Lung (tissue), 12 donors: ENCODE data around the gene ADM. TPM values are rescaled to one million over a fixed set of nuclear protein-coding genes. Genes with fewer than 3 reads are reported as not detected.

Experiments
- ATAC-seq: fragments of 200-7000 bp; cut with Tn5 transposase; one replicate; pipeline ENCODE4 v1.9.1; 2020; ENCODE audit warnings: moderate number of reproducible peaks; ENCODE audit not compliant: insufficient read depth, low FRiP score
- DNase-seq, 3 donors: peaks; one replicate each; pipeline ENCODE4 v3.0.0-alpha.2; 2013 to 2017
- H3K27ac ChIP-seq, 2 donors: one replicate each; pipeline ENCODE4 v1.5.1; 2013; ENCODE audit warnings: mild to moderate bottlenecking in 2 of 2, moderate library complexity in 2 of 2, control low read depth in 1 of 2, inconsistent platforms in 1 of 2, low read depth in 1 of 2, low read length in 1 of 2
- H3K27me3 ChIP-seq, 3 donors: one replicate each; pipeline ENCODE4 v1.5.1; 2013; ENCODE audit warnings: low read length in 2 of 3; ENCODE audit not compliant: control insufficient read depth in 3 of 3, insufficient read depth in 3 of 3
- H3K36me3 ChIP-seq, 4 donors: one replicate each; pipeline ENCODE4 v1.5.1; 2013; ENCODE audit warnings: low read length in 4 of 4, mild to moderate bottlenecking in 1 of 4, moderate library complexity in 1 of 4; ENCODE audit not compliant: control insufficient read depth in 4 of 4, insufficient read depth in 4 of 4
- H3K4me1 ChIP-seq, 5 donors: one replicate each; pipeline ENCODE4 v1.5.1; 2013; ENCODE audit warnings: low read length in 5 of 5, mild to moderate bottlenecking in 2 of 5, moderate library complexity in 1 of 5; ENCODE audit not compliant: control insufficient read depth in 5 of 5, insufficient read depth in 5 of 5
- H3K4me3 ChIP-seq: one replicate; pipeline ENCODE4 v1.5.1; 2013; ENCODE audit warnings: mild to moderate bottlenecking, control low read depth, moderate library complexity
- H3K9ac ChIP-seq, 2 donors: one replicate each; pipeline ENCODE4 v1.5.1; 2013; ENCODE audit warnings: low read length in 2 of 2, control low read depth in 1 of 2; ENCODE audit not compliant: insufficient read depth in 1 of 2
- H3K9me3 ChIP-seq, 4 donors: one replicate each; pipeline ENCODE4 v1.5.1; 2013; ENCODE audit warnings: low read length in 3 of 4, mild to moderate bottlenecking in 1 of 4, moderate library complexity in 1 of 4; ENCODE audit not compliant: control insufficient read depth in 4 of 4, insufficient read depth in 3 of 4
- WGBS, 2 donors: extraction: QIAGEN DNeasy Blood & Tissue Kit; methylation state at CpG; one replicate each; pipeline ENCODE4 v1.1.7; 2013; 5-methylcytosine and 5-hydroxymethylcytosine counted together
- polyA plus RNA-seq, 2 donors: library from polyadenylated mRNA; stranded (reverse); fragments of 200-250 nt; gene quantifications; one replicate each; pipeline ENCODE4 v1.2.1, GENCODE V29; 2013
- total RNA-seq, 2 donors: library from RNA; depleted of rRNA in 1 of 2; stranded (reverse); fragments of >200 nt in 1 of 2; gene quantifications; one replicate each; pipeline ENCODE4 v1.2.1, GENCODE V29; 2014 to 2021
- TF ChIP-seq, protein P1 (sequence below): IDR thresholded peaks from 2 replicates; pipeline ENCODE4 v1.5.1; 2012; ENCODE audit warnings: mild to moderate bottlenecking; ENCODE audit errors: control extremely low read depth, extremely low read depth
- donor health status: control.
- donor health status: control.
- donor health status: Bipolar disorder and iron deficiency.
- donor health status: healthy.
- donor health status: DM: yes; HTN: yes; CAD: no.

The ADM gene
- total and polyA plus RNA-seq, 4 donors = 16.2 to 349 (median 44.7) TPM

DNA sequence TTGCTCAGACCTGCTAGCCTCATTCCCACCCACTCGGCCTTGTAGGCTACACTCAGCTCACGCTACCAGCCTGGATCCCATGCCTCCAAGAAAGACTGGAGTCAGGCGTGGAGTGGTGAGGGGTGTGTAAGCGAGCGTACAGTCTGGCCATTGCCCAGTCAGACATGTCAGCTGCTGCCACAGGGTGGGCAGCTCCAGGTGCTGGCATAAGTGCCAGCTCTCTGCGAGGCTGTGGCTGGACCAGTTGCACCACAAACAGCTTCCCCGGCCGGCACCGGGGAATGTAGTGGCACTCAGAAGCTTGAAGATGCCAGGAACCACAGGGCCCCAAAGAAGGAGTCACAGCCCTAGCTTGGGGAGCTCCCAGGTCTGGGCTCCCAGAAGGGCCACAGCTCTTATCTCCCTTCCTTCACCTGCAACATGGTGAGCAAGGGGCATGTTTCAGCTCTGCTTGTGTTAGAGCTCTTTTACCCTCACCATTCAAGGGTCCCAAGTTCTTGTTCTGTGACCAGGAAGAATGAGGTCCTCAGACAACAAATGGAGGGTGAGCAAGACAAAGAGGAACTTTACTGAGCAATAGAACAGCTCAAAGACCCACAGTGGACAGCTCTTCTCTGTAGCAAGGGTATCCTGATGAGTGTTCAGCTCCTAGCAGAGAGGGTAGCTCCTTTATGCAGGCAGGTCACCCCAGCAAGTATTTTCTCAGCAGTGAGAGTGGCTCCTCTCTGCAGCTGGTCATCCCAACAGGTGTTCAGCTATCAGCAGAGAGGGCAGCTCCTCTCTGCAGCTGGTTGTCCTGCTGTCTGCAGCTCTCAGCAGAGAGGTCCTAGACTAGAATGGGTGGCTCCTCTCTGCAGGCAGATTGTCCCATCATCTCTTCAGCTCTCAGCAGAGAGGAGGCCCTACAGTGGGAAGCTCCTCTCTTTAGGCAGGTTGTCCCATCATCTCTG lies 16.8 kb upstream of the ADM start:
- TF ChIP-seq, protein P1, sequence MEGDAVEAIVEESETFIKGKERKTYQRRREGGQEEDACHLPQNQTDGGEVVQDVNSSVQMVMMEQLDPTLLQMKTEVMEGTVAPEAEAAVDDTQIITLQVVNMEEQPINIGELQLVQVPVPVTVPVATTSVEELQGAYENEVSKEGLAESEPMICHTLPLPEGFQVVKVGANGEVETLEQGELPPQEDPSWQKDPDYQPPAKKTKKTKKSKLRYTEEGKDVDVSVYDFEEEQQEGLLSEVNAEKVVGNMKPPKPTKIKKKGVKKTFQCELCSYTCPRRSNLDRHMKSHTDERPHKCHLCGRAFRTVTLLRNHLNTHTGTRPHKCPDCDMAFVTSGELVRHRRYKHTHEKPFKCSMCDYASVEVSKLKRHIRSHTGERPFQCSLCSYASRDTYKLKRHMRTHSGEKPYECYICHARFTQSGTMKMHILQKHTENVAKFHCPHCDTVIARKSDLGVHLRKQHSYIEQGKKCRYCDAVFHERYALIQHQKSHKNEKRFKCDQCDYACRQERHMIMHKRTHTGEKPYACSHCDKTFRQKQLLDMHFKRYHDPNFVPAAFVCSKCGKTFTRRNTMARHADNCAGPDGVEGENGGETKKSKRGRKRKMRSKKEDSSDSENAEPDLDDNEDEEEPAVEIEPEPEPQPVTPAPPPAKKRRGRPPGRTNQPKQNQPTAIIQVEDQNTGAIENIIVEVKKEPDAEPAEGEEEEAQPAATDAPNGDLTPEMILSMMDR = no peak
- Histone ChIP-seq H3K4me1 (peaks cover 0 to 12% (median 9%) of the 10 kb centered on the region in 5 donors), H3K9ac (no peak overlapping the region), H3K4me3 (no peak overlapping the region), H3K36me3 (peaks cover 0 to 5% (median 3%) of the 10 kb centered on the region in 4 donors), H3K27me3 (no peaks in the 10 kb centered on the region), H3K9me3 (no peaks in the 10 kb centered on the region), H3K27ac (peak overlapping the region in 1 of 2 donors; percentile 29)
- 66 to 74% methylated on average over 9 of the region's 9 CpGs for WGBS, 2 donors
- no peak for DNase-seq
- no peak for ATAC-seq

DNA sequence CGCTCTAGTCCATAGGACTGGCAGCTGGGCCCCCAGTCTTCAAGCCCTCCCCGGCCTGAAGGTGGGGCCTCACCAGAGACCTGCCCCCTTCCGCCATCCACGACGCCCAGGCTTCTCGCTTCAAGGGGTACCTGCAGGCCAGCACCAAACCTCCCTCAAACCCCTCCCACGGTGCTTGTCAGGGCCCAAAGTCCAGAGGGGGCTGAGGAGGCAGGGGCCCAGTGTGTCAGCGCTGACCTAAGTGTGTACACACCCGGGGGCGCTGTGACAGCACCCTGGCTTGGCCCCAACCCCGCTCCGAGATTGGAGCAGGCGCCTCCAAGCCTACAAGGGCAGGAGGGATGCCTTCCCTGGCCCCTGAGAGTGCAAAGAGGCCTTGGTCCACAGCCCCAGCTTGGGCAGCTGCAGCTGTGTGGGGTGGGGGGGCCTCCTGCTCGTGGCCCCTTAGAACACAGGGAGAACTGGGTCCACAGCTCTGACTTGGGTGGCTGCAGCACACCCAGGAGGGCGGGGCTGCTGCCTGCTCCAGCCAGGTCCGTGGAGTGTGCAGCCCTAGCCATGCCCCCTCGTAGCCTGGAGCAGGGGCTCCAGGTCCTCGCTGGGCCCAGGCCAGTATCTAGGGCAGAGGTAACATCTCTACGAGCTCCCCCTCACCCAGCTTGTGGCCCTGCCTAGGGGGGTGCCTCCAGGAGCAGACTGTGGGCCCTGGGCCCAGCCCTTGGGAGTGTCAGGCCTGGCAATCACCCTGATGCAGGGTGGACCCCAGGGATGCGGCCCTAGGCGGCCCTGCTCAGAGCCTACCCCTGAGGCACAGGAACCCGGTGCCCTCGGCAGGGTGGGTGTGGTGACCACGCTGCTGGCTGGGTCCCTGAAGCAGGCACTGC lies 15.8 kb upstream of the ADM start:
- H3K27me3 ChIP-seq = no peaks in the 10 kb centered on the region
- WGBS, 2 donors = 89 to 92% methylated on average over 24 of the region's 24 CpGs
- no peak overlapping the region for H3K4me3 ChIP-seq
- TF ChIP-seq, protein P1 = no peak
- H3K9me3 ChIP-seq = no peaks in the 10 kb centered on the region
- H3K4me1 ChIP-seq = peaks cover 0 to 15% (median 9%) of the 10 kb centered on the region in 5 donors
- H3K27ac ChIP-seq = peak overlapping the region in 1 of 2 donors; percentile 10
- no peak for DNase-seq
- peaks cover 0 to 5% (median 3%) of the 10 kb centered on the region in 4 donors for H3K36me3 ChIP-seq
- no peak for ATAC-seq
- no peak overlapping the region for H3K9ac ChIP-seq

DNA sequence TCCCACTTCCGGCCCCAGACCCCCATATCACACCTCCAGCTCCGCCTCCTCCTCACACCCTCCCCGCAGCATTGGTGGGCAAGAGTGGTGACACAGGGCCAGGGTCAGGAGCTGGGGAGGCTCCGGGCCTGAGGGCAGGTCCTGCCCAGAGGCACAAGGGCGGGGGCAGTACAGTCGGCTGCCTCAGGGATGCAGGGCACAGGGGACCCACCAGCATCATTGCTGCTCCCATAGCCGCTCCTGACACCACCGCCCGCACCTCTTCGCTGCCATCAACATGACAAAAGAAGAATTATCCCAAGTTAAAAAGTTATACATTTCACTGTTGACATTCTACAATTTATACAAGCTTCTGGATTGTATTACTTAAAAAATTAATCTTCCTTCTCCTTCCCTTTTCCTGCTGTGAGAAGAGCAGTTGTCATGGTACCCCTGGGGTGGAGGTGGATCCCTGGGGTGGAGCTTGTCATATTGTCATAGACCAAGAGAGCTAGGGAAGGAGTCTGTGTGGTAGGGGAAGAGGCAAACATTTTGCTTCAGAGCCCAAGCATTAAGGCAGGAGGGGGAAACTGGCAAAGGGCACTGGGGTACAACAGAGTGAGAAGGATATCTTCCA lies 15.0 kb upstream of the ADM start:
- Histone ChIP-seq H3K27ac (peak overlapping the region in 1 of 2 donors; percentile 10), H3K27me3 (peaks cover 0 to under 1% (median 0%) of the 10 kb centered on the region in 3 donors), H3K9me3 (no peaks in the 10 kb centered on the region), H3K4me3 (no peak overlapping the region), H3K36me3 (peaks cover 0 to 5% (median 3%) of the 10 kb centered on the region in 4 donors), H3K4me1 (peaks cover 0 to 18% (median 9%) of the 10 kb centered on the region in 5 donors), H3K9ac (no peak overlapping the region)
- TF ChIP-seq, protein P1 = no peak
- ATAC-seq (no peak), DNase-seq (no peak)
- 84 to 93% methylated on average over 10 of the region's 10 CpGs for WGBS, 2 donors
